Gastrocnemius medialis (tissue), 4 donors: ENCODE results near the gene C10orf105.

Source experiments
- CTCF ChIP-seq, 5 experiments: fragments of 450-650 bp in 3 of 5; fragments of 200-600 bp in 2 of 5; sonication (generic) in 2 of 5; IDR thresholded peaks in 4 of 5; conservative IDR thresholded peaks in 1 of 5; 1 replicate in 4 of 5; 2 replicates in 1 of 5; pipeline ENCODE4 v1.5.1; 2016 to 2019; ENCODE audit warnings: antibody characterized with exemption in 5 of 5, mild to moderate bottlenecking in 3 of 5, moderate library complexity in 3 of 5
- POLR2A ChIP-seq, 2 donors: fragments of 450-650 bp; IDR thresholded peaks; one replicate each; pipeline ENCODE4 v1.6.1; 2017; ENCODE audit warnings: antibody characterized with exemption in 2 of 2, mild to moderate bottlenecking in 2 of 2, moderate library complexity in 2 of 2

- no peak for TF ChIP-seq CTCF (IDR thresholded peaks at IDR 0.05 in 4 of 5, conservative IDR thresholded peaks at IDR 0.05 in 1 of 5)
- no peak for TF ChIP-seq POLR2A (IDR thresholded peaks at IDR 0.05)
These were observed 32.5 kb downstream of the C10orf105 start for GRCh38 chr10:71687077-71687476.
